HG03066 (cell line): ENCODE measurements around the gene FKBP3.
"Not testable (repeated sequence)": the region's sequence is repeated elsewhere in the genome, so short reads cannot be mapped to it uniquely, and the experiment has no call there.

Source experiments
- ATAC-seq: cut with Tn5 transposase; IDR thresholded peaks from one replicate; pipeline ENCODE4 v1.9.1; 2021; ENCODE audit warnings: low read depth; ENCODE audit not compliant: unreplicated experiment

The FKBP3 gene

DNA sequence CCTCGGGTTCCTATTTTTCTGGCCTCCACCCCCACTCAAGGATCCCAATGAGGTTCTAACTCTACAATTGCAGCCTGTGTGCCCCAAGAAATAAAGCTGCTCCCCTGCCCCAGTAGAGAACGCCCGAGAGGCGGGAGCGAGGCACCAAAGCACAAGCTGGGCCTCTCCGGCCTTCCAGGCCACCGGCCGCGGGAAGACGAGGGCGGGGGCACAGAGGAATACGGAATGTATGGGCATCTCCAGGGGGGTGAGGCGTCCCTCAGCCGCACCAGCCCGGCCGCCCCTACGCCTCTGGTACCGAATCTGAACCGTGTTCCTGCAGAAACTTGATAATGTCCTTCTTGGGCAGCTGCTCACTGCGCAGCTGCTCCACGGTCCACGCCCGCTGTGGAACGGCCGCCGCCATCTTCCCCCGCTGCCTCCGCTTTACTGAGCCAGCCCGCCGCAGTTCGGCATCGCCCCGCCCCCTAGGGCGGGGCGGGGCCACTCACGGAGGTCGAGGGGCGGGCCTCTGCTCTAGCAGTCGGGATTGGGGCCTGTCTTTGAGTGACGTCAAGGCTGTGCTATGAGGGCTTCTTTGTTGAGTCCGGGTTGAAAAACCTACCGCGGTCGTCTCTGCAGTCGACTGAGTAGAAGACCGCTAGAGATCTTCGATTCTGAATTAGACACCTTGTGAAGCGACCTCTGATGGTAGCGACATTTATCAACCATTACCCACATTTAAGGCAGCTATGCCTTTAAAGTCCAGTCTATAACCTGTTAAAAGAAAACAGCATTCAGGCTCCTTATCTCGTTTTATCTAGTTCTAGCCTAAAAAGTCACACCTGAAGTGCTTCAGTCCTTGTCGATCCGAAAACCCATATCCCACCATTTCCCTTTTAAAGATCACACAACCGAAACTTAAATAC is at the start of gene FKBP3:
Gene FKBP3, minus strand, starts transcription at position 431 of the 908 bp plus-strand sequence. Its CDS starts 25 bp downstream, at position 406.
- peak; percentile 93 for ATAC-seq

DNA sequence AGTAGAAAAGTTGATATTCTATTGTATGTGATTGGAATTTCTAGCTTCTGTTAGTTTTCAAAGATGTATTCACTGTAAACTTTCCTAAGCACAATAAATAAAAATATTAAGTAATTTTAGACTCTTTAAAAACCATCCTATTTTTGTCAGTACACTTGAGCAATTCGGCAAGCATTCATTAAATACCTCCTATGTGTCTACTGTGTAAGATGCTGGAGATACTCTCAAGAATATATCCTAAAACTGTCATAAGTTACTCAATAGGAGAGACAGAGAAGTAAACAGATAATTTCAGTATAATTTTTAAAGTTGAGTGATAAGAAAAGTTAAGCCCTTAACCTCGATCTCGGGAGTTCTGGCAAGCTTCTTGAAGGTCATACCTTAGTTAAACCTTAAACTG is 47.5 kb upstream of the FKBP3 start:
- ATAC-seq = no peak

DNA sequence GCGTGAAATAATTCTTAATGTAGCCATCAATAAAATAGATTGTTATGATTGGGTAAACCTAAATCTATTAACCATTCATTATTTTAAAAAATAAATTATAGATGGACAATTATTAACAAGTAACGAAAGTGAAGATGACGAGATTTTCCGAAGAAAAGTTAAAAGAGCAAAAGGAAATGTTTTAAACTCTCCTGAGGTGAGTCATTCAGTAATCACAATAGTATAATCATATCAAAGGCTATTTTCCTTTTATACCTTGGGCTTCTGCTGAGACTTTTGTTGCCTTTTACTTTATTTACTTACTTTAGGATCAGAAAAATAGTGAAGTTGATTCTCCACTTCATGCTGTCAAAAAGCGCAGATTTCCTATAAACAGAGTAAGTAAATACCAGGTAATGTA is 47.0 kb upstream of the FKBP3 start:
- no peak for ATAC-seq

DNA sequence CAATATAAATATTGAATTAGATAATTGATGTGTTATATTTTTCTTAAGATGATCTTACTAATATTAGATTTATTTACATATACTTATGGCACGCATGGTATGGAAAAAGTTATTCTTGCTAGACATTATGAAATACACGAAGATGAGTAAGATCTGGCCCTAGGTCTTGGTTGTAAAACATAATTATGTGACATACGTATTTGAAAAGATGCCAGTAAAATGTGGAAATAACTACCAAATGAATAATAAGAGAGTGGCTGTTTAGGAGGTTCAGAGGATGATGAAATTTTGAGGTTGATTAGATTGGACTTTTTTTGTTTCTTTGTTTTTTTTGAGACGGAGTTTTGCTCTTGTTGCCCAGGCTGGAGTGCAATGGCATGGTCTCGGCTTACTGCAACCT is 42.8 kb upstream of the FKBP3 start:
- ATAC-seq = no peak

GRCh38 chr14:45169906-45170305 is 35.6 kb upstream of the FKBP3 start:
- no peak for ATAC-seq

- no peak for ATAC-seq
Measured at GRCh38 chr14:45156067-45156466, 21.8 kb upstream of the FKBP3 start.

- ATAC-seq = no peak
Measured at GRCh38 chr14:45150386-45150890, 16.2 kb upstream of the FKBP3 start.

GRCh38 chr14:45149602-45150001 is 15.3 kb upstream of the FKBP3 start:
- ATAC-seq = no peak

DNA sequence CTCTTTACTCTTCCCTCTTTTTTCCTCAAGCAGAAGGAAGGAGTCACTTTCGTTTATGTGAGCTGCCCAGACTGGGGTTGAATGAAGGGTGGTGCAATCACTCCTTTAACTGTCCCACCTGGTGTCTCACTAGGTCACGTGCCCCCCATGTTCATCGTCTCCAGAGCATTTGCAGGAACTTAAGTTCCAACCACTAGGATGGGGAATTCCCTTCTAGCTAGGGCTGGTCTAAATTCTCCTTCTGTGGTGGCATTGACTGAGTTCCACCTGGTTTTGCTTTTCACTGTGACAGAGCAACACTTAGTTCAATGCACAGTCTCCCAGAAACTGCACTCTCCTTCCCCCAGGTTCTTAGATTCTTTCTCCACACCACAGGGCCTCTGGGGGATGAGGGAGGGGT is 10.9 kb upstream of the FKBP3 start:
- ATAC-seq = no peak

DNA sequence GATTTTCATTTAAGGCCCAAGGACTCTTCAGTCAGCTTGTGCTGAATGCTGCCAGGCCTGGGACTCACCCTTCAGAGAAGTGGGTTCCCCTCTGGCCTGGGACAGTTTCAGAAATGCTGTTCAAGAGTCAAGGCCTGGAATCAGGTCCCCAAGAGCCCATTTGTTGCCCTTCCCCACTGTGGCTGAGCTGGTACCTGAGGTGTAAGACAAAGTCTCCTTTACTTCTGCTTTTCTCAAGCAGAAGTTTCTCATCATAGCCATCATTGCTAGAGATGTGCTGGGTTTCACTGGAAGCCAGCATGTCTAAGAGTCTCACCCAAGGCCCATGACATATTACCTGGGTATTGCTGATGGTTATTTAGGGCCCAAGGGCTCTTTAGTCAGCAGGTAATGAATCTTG is 10.4 kb upstream of the FKBP3 start:
- no peak for ATAC-seq

- not testable (repeated sequence) for ATAC-seq
Measured at GRCh38 chr14:45142083-45142482, 7.8 kb upstream of the FKBP3 start.

GRCh38 chr14:45140661-45141187 is 6.4 kb upstream of the FKBP3 start:
- no peak for ATAC-seq

DNA sequence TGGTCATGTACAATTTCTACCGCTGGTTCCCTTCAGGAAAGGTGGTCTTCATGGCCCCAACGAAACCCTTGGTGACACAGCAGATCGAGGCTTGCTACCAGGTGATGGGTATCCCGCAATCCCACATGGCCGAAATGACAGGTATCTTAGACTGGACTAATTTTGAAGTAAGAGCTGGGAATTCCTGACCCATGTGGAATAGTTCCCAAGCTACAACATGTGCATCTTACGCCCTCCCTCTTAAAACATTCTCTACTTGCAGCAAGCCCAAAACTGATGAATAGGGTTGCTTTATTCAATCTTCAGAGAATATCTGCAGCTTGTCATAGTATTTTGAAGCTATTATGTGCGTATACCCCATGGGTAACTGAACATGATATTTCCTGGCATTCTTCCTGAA is 2.1 kb upstream of the FKBP3 start:
- no peak for ATAC-seq

- peak; percentile 33 for ATAC-seq
Measured at GRCh38 chr14:45135659-45136395, 1.5 kb upstream of the FKBP3 start, which contains the start of gene FANCM. Gene FANCM (plus strand): TSS chr14:45135930. CDS start chr14:45136032, 102 bp downstream.

DNA sequence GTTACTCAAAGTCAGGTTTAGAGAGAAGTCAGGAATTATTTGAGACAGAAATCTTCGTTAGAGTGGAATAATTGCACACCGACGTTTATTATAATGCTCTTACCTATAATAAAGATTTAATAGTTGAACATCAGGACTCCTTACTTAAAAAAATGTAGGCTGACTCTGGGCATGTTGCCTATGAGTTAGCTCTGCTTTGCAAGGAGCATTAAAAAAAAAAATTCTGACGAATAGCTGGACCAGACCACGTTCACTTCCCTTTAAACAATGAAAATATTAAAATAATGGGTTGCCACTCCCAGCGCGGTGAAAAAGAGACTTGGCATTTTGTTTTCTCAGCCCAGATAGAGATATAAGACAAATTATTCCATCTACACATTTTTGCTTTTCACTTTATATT is 875 bp upstream of the FKBP3 start:
- ATAC-seq = no peak

- ATAC-seq = no peak
Measured at GRCh38 chr14:45133683-45134050, 614 bp downstream of the FKBP3 start.

DNA sequence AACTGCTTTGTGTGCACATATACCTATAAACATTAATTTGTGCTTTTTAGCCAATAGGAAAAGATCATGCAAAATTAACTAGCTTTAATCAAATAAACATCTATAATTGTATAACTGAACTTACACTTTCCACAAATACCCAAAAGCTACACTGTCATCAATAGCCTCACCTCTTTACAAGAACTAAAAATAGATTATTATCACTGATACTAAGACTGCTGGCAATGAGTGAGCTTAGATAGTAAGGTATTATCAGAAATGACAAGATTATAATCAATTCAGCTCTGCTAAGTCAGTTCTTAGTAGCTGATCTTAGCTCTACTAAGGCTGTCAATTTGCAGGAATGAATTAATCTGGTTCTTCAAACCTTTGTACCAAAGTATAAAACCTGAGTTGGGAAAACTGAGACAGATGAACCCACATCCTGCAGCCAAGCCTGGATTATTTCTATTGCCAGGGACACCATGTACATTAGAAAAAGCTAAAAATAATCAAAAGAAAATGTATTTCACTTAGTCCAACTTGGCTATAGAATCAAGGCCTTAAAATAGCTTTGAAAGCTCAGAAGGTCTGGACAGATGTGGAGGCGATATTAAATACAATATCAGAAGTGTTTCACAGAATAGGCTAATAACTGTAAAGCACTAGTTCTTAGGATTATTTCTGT is 5.2 kb downstream of the FKBP3 start:
- ATAC-seq = no peak

DNA sequence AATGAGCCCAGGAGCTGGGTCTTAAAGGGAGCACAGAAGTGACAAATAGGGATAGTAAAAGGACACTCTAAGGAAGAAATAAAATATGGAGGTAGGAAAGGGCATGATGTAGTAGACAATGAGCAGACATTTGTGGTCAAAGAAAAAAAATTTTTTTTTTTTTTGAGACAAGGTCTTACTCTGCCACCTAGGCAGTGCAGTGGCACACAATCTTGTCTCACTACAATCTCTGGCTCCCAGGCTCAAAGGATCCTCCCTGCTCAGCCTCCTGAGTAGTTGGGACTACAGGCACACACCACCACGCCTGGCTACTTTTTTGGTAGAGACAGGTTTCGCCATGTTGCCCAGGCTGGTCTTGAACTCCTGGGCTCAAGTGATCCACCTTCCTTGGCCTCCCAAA is 8.5 kb downstream of the FKBP3 start:
- no peak for ATAC-seq

DNA sequence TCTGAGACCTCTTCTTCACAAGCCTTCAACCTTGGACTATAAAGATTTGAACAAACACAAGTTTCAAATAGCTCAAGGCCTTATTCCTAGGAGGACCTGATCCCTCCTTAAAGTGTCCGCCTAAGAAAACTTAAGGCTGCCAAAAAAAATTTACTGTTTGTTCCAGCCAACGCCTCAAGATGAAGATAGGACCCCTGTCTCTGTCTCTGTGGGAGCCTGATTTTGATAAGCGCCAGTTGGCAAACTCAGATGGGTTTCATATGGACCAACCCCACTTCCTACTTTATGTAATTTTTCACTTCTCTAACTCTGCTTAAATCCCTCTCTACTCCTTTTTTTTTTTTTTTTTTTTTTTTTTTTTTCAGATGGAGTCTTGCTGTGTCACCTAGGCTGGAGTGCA is 11.0 kb downstream of the FKBP3 start:
- no peak for ATAC-seq

DNA sequence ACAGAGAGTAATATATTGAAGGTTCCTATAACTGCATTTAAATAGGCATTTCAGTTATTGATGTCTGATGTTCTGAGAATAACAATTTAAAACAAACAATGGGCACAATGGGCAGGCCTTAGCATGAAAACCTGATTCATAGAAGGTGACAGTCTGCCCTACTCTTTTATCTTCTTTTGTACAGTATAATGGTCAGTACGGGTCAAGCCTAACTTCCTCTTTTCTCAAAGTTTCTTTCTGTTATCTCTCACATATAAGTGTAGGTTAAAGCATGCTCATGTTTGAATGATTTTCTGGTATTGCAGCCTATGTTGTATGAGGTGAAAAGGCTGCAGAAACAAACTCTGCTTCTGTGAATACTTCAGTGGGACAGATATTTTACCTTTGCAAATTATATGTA is 14.2 kb downstream of the FKBP3 start:
- ATAC-seq = no peak

GRCh38 chr14:45118594-45118993 is 15.7 kb downstream of the FKBP3 start:
- ATAC-seq = no peak
